ENCODE measurements around the gene SPIC.

SPIC gene

DNA sequence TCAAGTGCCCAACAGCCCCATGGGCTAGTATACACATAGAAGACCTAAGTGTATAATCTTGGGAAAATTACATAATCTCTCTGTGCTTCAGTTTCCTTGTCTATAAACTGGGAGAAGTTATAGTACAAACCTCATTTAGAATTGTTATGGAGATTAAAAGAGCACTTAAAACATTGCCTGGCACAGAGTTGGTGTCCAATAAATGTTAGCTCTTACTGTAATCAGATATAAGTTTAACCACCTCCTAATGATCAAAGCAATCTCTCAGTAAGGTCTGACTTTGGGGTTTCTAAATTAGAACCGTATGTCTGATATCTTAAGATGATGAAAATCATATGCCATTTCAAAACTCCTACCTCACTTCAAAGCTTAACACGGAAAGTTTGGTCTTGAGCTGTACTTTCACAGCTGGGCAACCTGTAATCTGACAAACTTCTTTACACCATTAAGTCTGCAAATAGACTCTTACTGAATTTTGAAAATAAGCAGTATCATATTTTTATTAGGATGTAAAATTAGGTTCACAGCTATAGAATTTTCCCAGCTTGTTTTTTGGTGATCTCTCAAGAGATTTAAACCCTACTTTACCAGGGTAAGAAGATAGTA, 61.0 kb downstream of the SPIC start:
- Histone ChIP-seq H2AFZ (ENCODE audit: low read depth, low read length, severe bottlenecking) (no peak overlapping the region), H3F3A (ENCODE audit: insufficient read depth) (no peaks in the 10 kb centered on the region), H3K4me3 (ENCODE audit: insufficient read depth, low read length, poor library complexity, severe bottlenecking) (no peak overlapping the region), H3K27me3 (ENCODE audit: low read length) (no peaks in the 10 kb centered on the region), H3K36me3 (ENCODE audit: low read length) (no peaks in the 10 kb centered on the region), H3K27ac (ENCODE audit: low read depth, low read length) (no peak overlapping the region), H3K9me2 (replicated peaks; ENCODE audit: insufficient read depth, low read length) (no peaks in the 10 kb centered on the region), H3K9ac (ENCODE audit: low read length) (no peak overlapping the region), H3K4me2 (ENCODE audit: low read depth, low read length, poor library complexity, severe bottlenecking) (no peak overlapping the region), H4K20me1 (ENCODE audit: low read depth, low read length) (no peaks in the 10 kb centered on the region), H3K79me2 (ENCODE audit: insufficient read depth, low read length) (no peaks in the 10 kb centered on the region), H3K9me3 (ENCODE audit: insufficient read depth, low read length) (no peaks in the 10 kb centered on the region)
- no peak for TF ChIP-seq EZH2phosphoT487 (conservative IDR thresholded peaks at IDR 0.05; ENCODE audit: low read length)
- TF ChIP-seq, protein P1, sequence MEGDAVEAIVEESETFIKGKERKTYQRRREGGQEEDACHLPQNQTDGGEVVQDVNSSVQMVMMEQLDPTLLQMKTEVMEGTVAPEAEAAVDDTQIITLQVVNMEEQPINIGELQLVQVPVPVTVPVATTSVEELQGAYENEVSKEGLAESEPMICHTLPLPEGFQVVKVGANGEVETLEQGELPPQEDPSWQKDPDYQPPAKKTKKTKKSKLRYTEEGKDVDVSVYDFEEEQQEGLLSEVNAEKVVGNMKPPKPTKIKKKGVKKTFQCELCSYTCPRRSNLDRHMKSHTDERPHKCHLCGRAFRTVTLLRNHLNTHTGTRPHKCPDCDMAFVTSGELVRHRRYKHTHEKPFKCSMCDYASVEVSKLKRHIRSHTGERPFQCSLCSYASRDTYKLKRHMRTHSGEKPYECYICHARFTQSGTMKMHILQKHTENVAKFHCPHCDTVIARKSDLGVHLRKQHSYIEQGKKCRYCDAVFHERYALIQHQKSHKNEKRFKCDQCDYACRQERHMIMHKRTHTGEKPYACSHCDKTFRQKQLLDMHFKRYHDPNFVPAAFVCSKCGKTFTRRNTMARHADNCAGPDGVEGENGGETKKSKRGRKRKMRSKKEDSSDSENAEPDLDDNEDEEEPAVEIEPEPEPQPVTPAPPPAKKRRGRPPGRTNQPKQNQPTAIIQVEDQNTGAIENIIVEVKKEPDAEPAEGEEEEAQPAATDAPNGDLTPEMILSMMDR (IDR thresholded peaks at IDR 0.05; ENCODE audit: insufficient read depth, low read length, poor library complexity, severe bottlenecking) = no peak
